ENCODE measurements around the gene TMEM151A. TPM values are rescaled to one million over a fixed set of nuclear protein-coding genes. Genes with fewer than 3 reads are reported as not detected.
A peak's percentile ranks its signal among the peaks of the same experiment; 100 is the strongest.

TMEM151A gene
- total RNA-seq (1 to 10 TPM in 1 of 9 donors, under 1 TPM in 3, not detected in 5; 0.09 to 7.9 (median 0.18) TPM), polyA plus RNA-seq (under 1 TPM; 0.08 TPM)
- long read RNA-seq, donor 1, partial matches to known transcripts, result 0 of 1 reads
- long read RNA-seq, donor 1, other reads (novel, unspliced or antisense), result 0 of 1 reads
- long read RNA-seq, donor 2, result 0 reads
- long read RNA-seq, donor 3, result 0 reads

DNA sequence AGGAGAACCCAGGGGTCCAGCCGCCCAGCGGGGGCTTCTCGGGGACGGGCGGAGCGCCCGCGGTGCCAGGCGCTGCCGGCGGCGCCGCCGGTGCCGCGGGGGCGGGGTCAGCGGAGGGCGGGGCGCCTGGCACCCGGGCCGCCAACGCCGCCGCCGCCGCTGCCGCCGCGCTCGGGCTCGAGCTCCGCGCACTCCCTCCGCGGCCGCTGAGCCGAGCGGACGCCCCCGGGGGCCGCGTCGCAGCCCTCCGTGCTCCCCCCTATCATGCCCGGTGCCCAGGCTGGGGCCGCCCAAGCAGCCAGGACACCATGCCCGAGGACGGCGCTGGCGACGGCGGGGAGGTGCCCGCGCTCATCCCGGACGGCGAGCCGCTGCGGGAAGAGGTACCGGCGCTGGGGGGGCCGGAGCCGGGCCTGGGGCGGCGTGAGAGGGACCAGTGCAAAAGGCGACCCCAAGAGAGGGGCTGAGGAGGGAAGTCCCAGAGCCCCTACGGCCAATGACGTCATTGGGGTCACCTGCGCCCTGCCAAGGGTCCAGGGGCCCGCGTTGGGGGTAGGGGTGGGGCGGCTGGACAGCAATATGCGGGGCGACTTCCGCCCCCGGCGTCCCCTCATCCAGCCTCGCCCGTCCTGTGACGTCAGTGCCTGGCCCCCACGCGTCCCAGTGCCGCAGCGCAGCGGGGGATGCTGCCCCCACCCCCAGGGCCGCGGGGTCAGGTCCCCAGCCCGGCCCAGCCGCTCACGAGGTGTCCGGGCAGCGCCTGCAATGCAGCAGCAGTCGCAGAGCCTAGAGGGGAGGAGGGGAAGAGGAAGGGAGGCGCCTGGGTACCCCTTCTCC, at the start of gene TMEM151A:
Gene TMEM151A (plus strand): TSS at position 189 of the 837 bp plus-strand sequence. CDS start 120 bp downstream, at position 309.
- no peak for TF ChIP-seq POLR2A (IDR thresholded peaks at IDR 0.05)
- TF ChIP-seq CTCF (IDR thresholded peaks at IDR 0.05), result no peak
- Histone ChIP-seq H3K4me1 (peaks cover 0 to 38% (median 21%) of the 10 kb centered on the region in 12 donors), H3K27ac (no peak within 1 kb of the TSS), H3K36me3 (peaks cover 0 to 1% (median 0%) of the 10 kb centered on the region in 9 donors), H3K9me3 (no peaks in the 10 kb centered on the region), H3K27me3 (peaks cover 6 to 42% (median 26%) of the 10 kb centered on the region in 9 donors), H3K4me3 (peak within 1 kb of the TSS in 11 of 12 donors; percentile 8 to 54 (median 44))
- WGBS, 4 donors, result 1 to 7% (median 3%) methylated on average over 7 to 95 of the region's 95 CpGs
- intact Hi-C loops (cut with DNase I), result loop anchor here in 1 of 10 donors (5.0 kb wide), 1 partner anchor 45 kb away; the partner anchor contains the start of gene RIN1
- ATAC-seq (no peak), DNase-seq (no peak)

- ATAC-seq (peak in 2 of 4 donors; percentile 16 to 19), DNase-seq (peak in 1 of 5 donors; percentile 57)
- H3K36me3 ChIP-seq, result peaks cover 0 to 82% (median 64%) of the 10 kb centered on the region in 9 donors
- 62 to 75% (median 70%) methylated on average over 6 to 14 of the region's 14 CpGs for WGBS, 4 donors
- intact Hi-C loops (cut with DNase I), result no loop called here
- H3K4me1 ChIP-seq, result peaks cover 0 to 10% (median 3%) of the 10 kb centered on the region in 12 donors
- no peaks in the 10 kb centered on the region for H3K9me3 ChIP-seq
- no peak overlapping the region for H3K4me3 ChIP-seq
- no peaks in the 10 kb centered on the region for H3K27me3 ChIP-seq
- no peak overlapping the region for H3K27ac ChIP-seq
- TF ChIP-seq POLR2A (IDR thresholded peaks at IDR 0.05) (no peak), CTCF (IDR thresholded peaks at IDR 0.05) (no peak)
These were observed 49.5 kb upstream of the TMEM151A start for GRCh38 chr11:66242095-66242765.

DNA sequence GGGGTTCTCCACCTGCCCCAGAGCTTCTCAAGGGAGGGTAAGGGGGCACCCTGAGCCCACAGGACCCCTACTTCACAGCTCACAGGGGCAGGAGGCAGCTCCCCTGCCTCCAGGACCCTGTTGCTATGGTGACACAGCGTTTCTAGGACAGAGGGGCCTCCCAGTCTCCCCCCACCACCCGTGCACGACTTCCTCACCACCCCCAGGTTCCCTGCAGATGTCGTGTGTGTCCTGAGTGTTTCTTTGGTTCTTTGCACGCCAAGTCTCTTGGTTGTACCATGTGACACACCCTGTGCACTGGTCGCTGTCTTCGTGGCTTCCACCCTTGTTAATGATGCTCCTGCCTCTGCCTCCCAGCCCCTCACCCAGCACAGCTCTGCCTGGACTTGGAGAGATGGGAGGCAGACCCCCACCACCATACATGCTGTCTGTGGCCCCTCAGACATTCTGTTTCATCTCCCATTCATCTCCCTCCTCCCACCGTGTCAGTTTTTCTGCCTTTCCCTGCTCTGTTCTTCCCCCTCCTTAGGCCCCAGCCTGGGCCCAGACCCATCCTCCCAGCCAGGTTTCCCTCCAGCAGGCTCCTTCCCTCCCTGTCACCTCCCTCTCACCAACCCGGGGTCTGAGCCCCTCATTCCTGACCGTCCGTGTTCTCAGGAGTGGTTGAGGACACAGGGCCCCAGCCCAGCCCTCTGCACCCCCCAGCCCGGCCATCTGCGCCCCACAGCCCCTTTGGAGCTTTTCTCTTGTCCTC, 47.7 kb upstream of the TMEM151A start:
- 80 to 88% (median 85%) methylated on average over 13 of the region's 13 CpGs for WGBS, 4 donors
- H3K4me1 ChIP-seq, result peaks cover 0 to 10% (median 3%) of the 10 kb centered on the region in 12 donors
- intact Hi-C loops (cut with DNase I), result no loop called here
- ATAC-seq (no peak), DNase-seq (no peak)
- no peak for TF ChIP-seq CTCF (IDR thresholded peaks at IDR 0.05)
- TF ChIP-seq POLR2A (IDR thresholded peaks at IDR 0.05), result no peak
- no peaks in the 10 kb centered on the region for H3K27me3 ChIP-seq
- H3K27ac ChIP-seq, result no peak overlapping the region
- peaks cover 0 to 65% (median 49%) of the 10 kb centered on the region in 9 donors for H3K36me3 ChIP-seq
- no peak overlapping the region for H3K4me3 ChIP-seq
- no peaks in the 10 kb centered on the region for H3K9me3 ChIP-seq
